Activated CD4-positive, alpha-beta T cell treated with anti-CD3 and anti-CD28 coated beads for 36 hours (primary cell): ENCODE data around the gene ARHGEF17. TPM values are rescaled to one million over a fixed set of nuclear protein-coding genes. Genes with fewer than 3 reads are reported as not detected.

Experiments used
- ATAC-seq: fragments of 200-7000 bp; cut with Tn5 transposase; one replicate; pipeline ENCODE4 v1.10.0; 2021; ENCODE audit warnings: mild to moderate bottlenecking, moderate library complexity
- CTCF ChIA-PET: fragments of 350-600 bp; sonication (Branson Sonifier 250); formaldehyde crosslinking; loops from one replicate; lab custom pipeline; 2021; ENCODE audit warnings: antibody characterized with exemption; lab: Charles Lee
- POLR2A ChIA-PET: fragments of 350-600 bp; sonication (Branson Sonifier 250); formaldehyde crosslinking; loops from one replicate; lab custom pipeline; 2021; ENCODE audit warnings: antibody characterized with exemption, inconsistent platforms; lab: Charles Lee
- DNase-seq: peaks from one replicate; pipeline ENCODE4 v3.0.0-alpha.2; 2020
- H3K27ac Mint-ChIP-seq: one replicate; pipeline ENCODE4 v1.8.0; 2021; ENCODE audit warnings: mixed read lengths
- H3K27me3 Mint-ChIP-seq: one replicate; pipeline ENCODE4 v1.8.0; 2021; ENCODE audit warnings: mixed read lengths
- H3K36me3 Mint-ChIP-seq: one replicate; pipeline ENCODE4 v1.8.0; 2021; ENCODE audit warnings: low read depth, mixed read lengths
- H3K4me1 Mint-ChIP-seq: one replicate; pipeline ENCODE4 v1.8.0; 2021; ENCODE audit warnings: mixed read lengths
- H3K4me3 Mint-ChIP-seq: one replicate; pipeline ENCODE4 v1.8.0; 2021; ENCODE audit warnings: mild to moderate bottlenecking, moderate library complexity, mixed read lengths
- H3K9me3 Mint-ChIP-seq: one replicate; pipeline ENCODE4 v1.8.0; 2021; ENCODE audit warnings: low read depth, mixed read lengths
- intact Hi-C, 2 experiments: fragments of 100-400 bp; cut with DNase I in 1 of 2; cut with micrococcal nuclease in 1 of 2; formaldehyde crosslinking; loops; one replicate each; pipeline versions ENCODE4 v1.14.2 to v1.15.1; 2022 to 2024; cut with DNase I, micrococcal nuclease
- total RNA-seq, 2 experiments: library from RNA; stranded (reverse); gene quantifications; one replicate each; pipeline ENCODE4 v1.2.3, GENCODE V29; 2021

The ARHGEF17 gene
- total RNA-seq, 2 experiments from 2014 or later: 0.05 TPM; not detected in 1

- CTCF ChIA-PET: interaction anchor here (0.6 to 4.4 kb wide), 11 partner anchors 7 to 767 kb away, joined by 3 to 15 read pairs (median 3); partner anchors contain the start of gene ARHGEF17
- Mint-ChIP-seq H3K4me3 (no peak overlapping the region), H3K9me3 (no peaks in the 10 kb centered on the region), H3K27ac (no peak overlapping the region), H3K27me3 (no peaks in the 10 kb centered on the region), H3K4me1 (peaks cover 6% of the 10 kb centered on the region), H3K36me3 (no peaks in the 10 kb centered on the region)
- DNase-seq: no peak
- POLR2A ChIA-PET: no interaction called here
- intact Hi-C loops: no loop called here
- no peak for ATAC-seq
Observed at GRCh38 chr11:73287400-73288101, 20.5 kb upstream of the ARHGEF17 start.

- intact Hi-C loops: no loop called here
- DNase-seq (no peak), ATAC-seq (peak; percentile 17)
- CTCF ChIA-PET: interaction anchor here (0.7 to 4.4 kb wide), 6 partner anchors 9 to 150 kb away, joined by 3 to 15 read pairs (median 4); partner anchors contain the start of gene ARHGEF17
- POLR2A ChIA-PET: no interaction called here
- peaks cover 6% of the 10 kb centered on the region for H3K4me1 Mint-ChIP-seq
- no peak overlapping the region for H3K27ac Mint-ChIP-seq
- H3K27me3 Mint-ChIP-seq: no peaks in the 10 kb centered on the region
- H3K4me3 Mint-ChIP-seq: no peak overlapping the region
- no peaks in the 10 kb centered on the region for H3K9me3 Mint-ChIP-seq
- no peaks in the 10 kb centered on the region for H3K36me3 Mint-ChIP-seq
Observed at GRCh38 chr11:73288192-73288872, 19.7 kb upstream of the ARHGEF17 start.

- Mint-ChIP-seq H3K4me1 (peaks cover 6% of the 10 kb centered on the region), H3K36me3 (no peaks in the 10 kb centered on the region), H3K27ac (no peak overlapping the region), H3K9me3 (no peaks in the 10 kb centered on the region), H3K27me3 (no peaks in the 10 kb centered on the region), H3K4me3 (no peak overlapping the region)
- ATAC-seq (peak; percentile 86), DNase-seq (peak; percentile 75)
- ChIA-PET CTCF (interaction anchor here (0.7 to 4.4 kb wide), 12 partner anchors 8 to 818 kb away, joined by 3 to 15 read pairs (median 4); partner anchors contain the start of gene ARHGEF17), POLR2A (no interaction called here)
- intact Hi-C loops: loop anchor here (1.0 kb wide), 1 partner anchor 104 kb away; no protein-coding TSS in a partner anchor
Observed at GRCh38 chr11:73288873-73289707, 19.0 kb upstream of the ARHGEF17 start.

- no peak for ATAC-seq
Observed at GRCh38 chr11:73290536-73290935, 17.5 kb upstream of the ARHGEF17 start.

GRCh38 chr11:73291196-73291595 is 16.9 kb upstream of the ARHGEF17 start:
- H3K9me3 Mint-ChIP-seq: no peaks in the 10 kb centered on the region
- ChIA-PET CTCF (interaction anchor here (0.7 to 2.8 kb wide), 6 partner anchors 11 to 44 kb away, joined by 3 to 12 read pairs (median 4); partner anchors contain the start of gene ARHGEF17), POLR2A (no interaction called here)
- H3K27me3 Mint-ChIP-seq: no peaks in the 10 kb centered on the region
- H3K4me1 Mint-ChIP-seq: peaks cover 7% of the 10 kb centered on the region
- DNase-seq (no peak), ATAC-seq (no peak)
- no peaks in the 10 kb centered on the region for H3K36me3 Mint-ChIP-seq
- no peak overlapping the region for H3K27ac Mint-ChIP-seq
- intact Hi-C loops: no loop called here
- no peak overlapping the region for H3K4me3 Mint-ChIP-seq

More at GRCh38 chr11:73290536-73290935, 17.5 kb upstream of the ARHGEF17 start:
- ChIA-PET CTCF (interaction anchor here (1.3 to 2.8 kb wide), 5 partner anchors 9 to 460 kb away, joined by 3 to 11 read pairs (median 5); partner anchors contain the start of gene ARHGEF17), POLR2A (no interaction called here)
- H3K4me1 Mint-ChIP-seq: peaks cover 7% of the 10 kb centered on the region
- intact Hi-C loops: no loop called here
- H3K9me3 Mint-ChIP-seq: no peaks in the 10 kb centered on the region
- H3K27ac Mint-ChIP-seq: no peak overlapping the region
- no peak overlapping the region for H3K4me3 Mint-ChIP-seq
- no peaks in the 10 kb centered on the region for H3K27me3 Mint-ChIP-seq
- no peak for DNase-seq
- no peaks in the 10 kb centered on the region for H3K36me3 Mint-ChIP-seq

- no peaks in the 10 kb centered on the region for H3K27me3 Mint-ChIP-seq
- H3K36me3 Mint-ChIP-seq: no peaks in the 10 kb centered on the region
- ChIA-PET POLR2A (interaction anchor here (0.6 kb wide), 1 partner anchor 12 kb away, joined by 4 read pairs; no protein-coding TSS in a partner anchor), CTCF (interaction anchor here (0.5 to 2.8 kb wide), 9 partner anchors 10 to 451 kb away, joined by 3 to 12 read pairs (median 4); partner anchors contain the start of gene ARHGEF17)
- ATAC-seq (no peak), DNase-seq (no peak)
- no peaks in the 10 kb centered on the region for H3K9me3 Mint-ChIP-seq
- intact Hi-C loops: no loop called here
- no peak overlapping the region for H3K27ac Mint-ChIP-seq
- H3K4me3 Mint-ChIP-seq: no peak overlapping the region
- H3K4me1 Mint-ChIP-seq: peaks cover 7% of the 10 kb centered on the region
Observed at GRCh38 chr11:73291781-73292524, 16.1 kb upstream of the ARHGEF17 start.

- intact Hi-C loops: no loop called here
- Mint-ChIP-seq H3K4me1 (peaks cover 7% of the 10 kb centered on the region), H3K36me3 (no peaks in the 10 kb centered on the region), H3K4me3 (no peak overlapping the region), H3K9me3 (no peaks in the 10 kb centered on the region), H3K27ac (no peak overlapping the region), H3K27me3 (no peaks in the 10 kb centered on the region)
- DNase-seq (no peak), ATAC-seq (no peak)
- ChIA-PET CTCF (interaction anchor here (0.7 to 2.7 kb wide), 7 partner anchors 12 to 106 kb away, joined by 3 to 12 read pairs (median 3); partner anchors contain the start of gene ARHGEF17), POLR2A (interaction anchor here (0.6 kb wide), 1 partner anchor 12 kb away, joined by 4 read pairs; no protein-coding TSS in a partner anchor)
Observed at GRCh38 chr11:73292525-73292894, 15.6 kb upstream of the ARHGEF17 start.

- Mint-ChIP-seq H3K9me3 (no peaks in the 10 kb centered on the region), H3K27ac (no peak overlapping the region), H3K4me1 (peaks cover 7% of the 10 kb centered on the region), H3K36me3 (no peaks in the 10 kb centered on the region), H3K4me3 (no peak overlapping the region), H3K27me3 (no peaks in the 10 kb centered on the region)
- POLR2A ChIA-PET: interaction anchor here (0.6 kb wide), 1 partner anchor 193 kb away, joined by 11 read pairs; no protein-coding TSS in a partner anchor
- no peak for DNase-seq
- ATAC-seq: no peak
- intact Hi-C loops: no loop called here
- CTCF ChIA-PET: interaction anchor here (0.6 to 4.2 kb wide), 6 partner anchors 13 to 1043 kb away, joined by 3 to 20 read pairs (median 5); partner anchors contain the start of gene ARHGEF17
Observed at GRCh38 chr11:73293356-73293936, 14.6 kb upstream of the ARHGEF17 start.

- no peak overlapping the region for H3K27ac Mint-ChIP-seq
- ATAC-seq (no peak), DNase-seq (no peak)
- H3K27me3 Mint-ChIP-seq: no peaks in the 10 kb centered on the region
- H3K4me3 Mint-ChIP-seq: no peak overlapping the region
- intact Hi-C loops: loop anchor here (1.0 kb wide), 1 partner anchor 41 kb away; no protein-coding TSS in a partner anchor
- H3K4me1 Mint-ChIP-seq: peaks cover 2% of the 10 kb centered on the region
- CTCF ChIA-PET: interaction anchor here (0.6 to 4.2 kb wide), 15 partner anchors 8 to 112 kb away, joined by 3 to 20 read pairs (median 4); partner anchors contain the start of gene ARHGEF17
- POLR2A ChIA-PET: no interaction called here
- no peaks in the 10 kb centered on the region for H3K9me3 Mint-ChIP-seq
- H3K36me3 Mint-ChIP-seq: no peaks in the 10 kb centered on the region
Observed at GRCh38 chr11:73294604-73295003, 13.5 kb upstream of the ARHGEF17 start.
